Hepatocyte (in vitro differentiated cells): ENCODE data around the gene UBR1.

Source experiments
- EZH2phosphoT487 ChIP-seq: fragments of 200-600 bp; sonication (generic); IDR thresholded peaks from one replicate; pipeline ENCODE4 v1.6.1; 2018; ENCODE audit warnings: antibody characterized with exemption, mild to moderate bottlenecking, low read depth, moderate library complexity; ENCODE audit not compliant: unreplicated experiment, severe bottlenecking
- TF ChIP-seq, protein P1 (sequence below): fragments of 200-600 bp; sonication (generic); IDR thresholded peaks from 2 replicates; pipeline ENCODE4 v1.5.1; 2016; ENCODE audit warnings: antibody characterized with exemption, mild to moderate bottlenecking; ENCODE audit not compliant: poor library complexity

DNA sequence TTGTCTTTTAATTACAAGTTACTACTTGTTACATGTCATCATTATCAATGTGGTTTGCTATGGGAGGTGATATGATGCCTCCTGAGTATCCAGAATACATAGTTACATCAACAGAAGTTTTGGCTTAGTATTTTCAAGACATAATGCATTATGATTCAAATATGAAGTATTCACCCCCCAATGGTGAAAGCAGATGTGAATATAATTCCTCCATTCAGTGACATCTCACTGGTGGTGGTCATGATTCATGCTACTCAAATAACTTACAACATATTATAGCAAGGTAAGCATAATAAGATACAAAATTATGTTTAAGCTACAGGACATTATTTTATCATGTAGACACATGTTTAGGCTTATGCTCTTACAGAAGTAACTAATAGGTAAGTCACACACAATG, 150.3 kb downstream of the UBR1 start:
- TF ChIP-seq, protein P1, sequence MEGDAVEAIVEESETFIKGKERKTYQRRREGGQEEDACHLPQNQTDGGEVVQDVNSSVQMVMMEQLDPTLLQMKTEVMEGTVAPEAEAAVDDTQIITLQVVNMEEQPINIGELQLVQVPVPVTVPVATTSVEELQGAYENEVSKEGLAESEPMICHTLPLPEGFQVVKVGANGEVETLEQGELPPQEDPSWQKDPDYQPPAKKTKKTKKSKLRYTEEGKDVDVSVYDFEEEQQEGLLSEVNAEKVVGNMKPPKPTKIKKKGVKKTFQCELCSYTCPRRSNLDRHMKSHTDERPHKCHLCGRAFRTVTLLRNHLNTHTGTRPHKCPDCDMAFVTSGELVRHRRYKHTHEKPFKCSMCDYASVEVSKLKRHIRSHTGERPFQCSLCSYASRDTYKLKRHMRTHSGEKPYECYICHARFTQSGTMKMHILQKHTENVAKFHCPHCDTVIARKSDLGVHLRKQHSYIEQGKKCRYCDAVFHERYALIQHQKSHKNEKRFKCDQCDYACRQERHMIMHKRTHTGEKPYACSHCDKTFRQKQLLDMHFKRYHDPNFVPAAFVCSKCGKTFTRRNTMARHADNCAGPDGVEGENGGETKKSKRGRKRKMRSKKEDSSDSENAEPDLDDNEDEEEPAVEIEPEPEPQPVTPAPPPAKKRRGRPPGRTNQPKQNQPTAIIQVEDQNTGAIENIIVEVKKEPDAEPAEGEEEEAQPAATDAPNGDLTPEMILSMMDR = no peak
- TF ChIP-seq EZH2phosphoT487 = no peak
